Kidney capillary endothelial cell (primary cell): ENCODE results near the gene CCDC146.

ENCODE experiments used
- DNase-seq: peaks from one replicate; pipeline ENCODE4 v3.0.0-alpha.2; 2018; ENCODE audit warnings: low spot score

CCDC146 gene

DNA sequence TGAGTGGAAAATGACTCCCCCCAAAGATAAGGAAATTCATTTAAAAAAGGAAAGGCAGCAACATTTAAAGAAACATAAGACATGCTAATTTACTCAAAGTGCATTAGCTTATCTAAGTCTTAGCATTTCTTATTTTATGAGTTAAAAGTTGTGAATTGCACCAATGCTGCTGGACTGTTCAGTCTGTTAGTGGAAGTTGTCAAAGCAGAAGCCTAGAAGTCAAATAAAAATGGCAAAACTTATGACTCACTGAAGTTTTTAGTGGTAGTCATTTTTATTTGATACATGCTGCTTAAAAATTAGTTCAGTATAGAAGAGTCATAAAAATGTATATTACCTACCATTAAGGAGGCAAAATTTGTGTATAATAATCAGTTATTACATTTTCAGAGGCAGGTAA, 168.0 kb downstream of the CCDC146 start:
- DNase-seq = no peak

DNA sequence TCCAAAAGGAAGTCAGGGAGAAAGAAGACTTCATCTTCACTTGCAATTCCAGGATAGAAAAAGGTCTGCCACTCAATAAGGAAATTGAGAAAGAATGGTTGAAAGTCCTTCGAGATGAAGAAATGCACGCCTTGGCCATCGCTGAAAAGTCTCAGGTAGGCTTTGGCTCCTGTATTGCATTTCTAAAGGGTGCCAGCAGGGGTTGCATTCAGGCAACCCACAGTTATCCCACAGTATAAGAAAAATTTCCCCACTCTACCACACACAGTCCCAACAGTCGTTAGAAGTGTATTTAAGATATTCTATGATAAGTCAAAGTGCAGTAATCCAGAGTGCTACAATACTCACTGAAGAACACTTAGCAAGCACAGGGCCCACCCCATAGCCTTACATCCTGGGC, 170.6 kb downstream of the CCDC146 start:
- DNase-seq = no peak

- no peak for DNase-seq
These were observed 173.1 kb downstream of the CCDC146 start for GRCh38 chr7:77295549-77295948.

DNA sequence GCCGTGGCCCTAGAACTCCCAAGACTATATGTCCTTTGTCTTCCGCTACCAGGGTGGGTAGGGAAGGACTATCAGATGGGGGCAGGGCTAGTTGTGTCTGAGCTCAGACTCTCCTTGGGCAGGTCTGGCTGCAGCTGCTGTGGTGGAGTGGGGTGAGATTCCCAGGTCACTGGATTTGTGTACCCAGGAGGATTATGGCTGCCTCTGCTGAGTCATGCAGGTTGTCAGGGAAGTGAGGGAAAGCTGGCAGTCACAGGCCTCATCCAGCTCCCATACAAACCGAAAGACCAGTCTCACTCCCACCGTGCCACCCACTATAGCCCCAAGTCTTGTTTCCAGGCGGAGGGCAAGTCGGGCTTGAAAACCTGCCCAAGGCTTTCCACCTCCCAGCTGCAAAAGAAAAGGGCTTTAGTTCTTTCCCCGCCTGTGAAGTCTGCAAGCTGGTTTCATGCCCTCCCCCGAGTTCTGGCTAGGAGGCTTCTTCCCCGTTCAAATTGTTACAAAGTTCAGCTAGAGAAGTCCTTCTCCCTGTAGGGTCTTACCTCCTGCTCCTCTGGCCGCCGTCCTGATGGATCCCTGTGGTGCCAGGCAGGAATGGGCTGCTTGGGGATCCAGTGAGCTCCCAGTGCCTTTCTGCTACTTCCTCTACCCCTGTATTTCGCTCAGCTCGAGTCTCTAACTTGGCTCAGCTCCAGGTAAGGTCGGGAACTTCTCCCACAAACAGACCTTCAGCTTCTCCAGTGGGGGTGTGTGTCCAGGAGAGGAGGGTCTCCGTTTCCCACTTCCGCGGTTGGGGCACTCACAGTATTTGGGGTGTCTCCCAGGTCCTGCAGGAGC, 184.0 kb downstream of the CCDC146 start:
- DNase-seq = no peak

DNA sequence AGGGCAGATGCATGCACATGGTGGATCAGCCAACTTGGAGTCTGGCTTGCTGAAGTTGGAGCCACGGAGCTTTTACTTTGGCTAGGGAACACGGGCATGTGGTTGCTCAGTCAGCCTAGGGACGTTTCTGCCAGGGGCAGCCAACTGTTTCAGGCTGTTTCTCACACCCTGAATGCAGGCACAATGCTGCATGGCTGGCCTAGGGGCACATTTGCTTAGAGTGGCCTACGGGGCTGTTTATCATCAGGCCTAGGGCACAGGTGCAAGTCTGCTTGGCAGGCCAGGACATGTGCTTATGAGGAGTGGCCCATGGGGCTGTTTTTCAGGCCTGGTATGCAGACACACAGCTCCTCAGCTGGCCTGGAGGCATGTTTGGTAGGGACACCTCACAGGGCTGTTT, 186.4 kb downstream of the CCDC146 start:
- no peak for DNase-seq

- DNase-seq = no peak
These were observed 187.4 kb downstream of the CCDC146 start for GRCh38 chr7:77309714-77310220.

DNA sequence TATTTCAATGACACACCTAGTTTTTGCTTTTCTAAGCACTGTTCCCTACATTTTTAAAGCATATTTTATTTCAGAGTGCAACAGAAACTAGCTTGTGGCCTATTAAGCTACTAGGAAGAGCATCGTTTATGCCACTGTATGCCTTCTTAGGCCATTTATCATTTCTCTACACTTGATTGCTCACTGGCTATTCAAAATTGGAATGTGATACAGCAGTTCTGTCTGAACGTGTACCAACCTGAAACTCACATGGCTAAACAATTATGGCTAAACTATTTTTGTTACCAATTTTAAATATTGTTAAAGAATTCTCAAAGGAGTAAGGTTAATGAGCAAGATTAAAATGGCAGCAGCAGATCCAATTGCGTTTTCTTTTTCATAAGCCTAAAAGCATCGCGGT, 188.6 kb downstream of the CCDC146 start:
- DNase-seq = no peak

- no peak for DNase-seq
These were observed 190.7 kb downstream of the CCDC146 start for GRCh38 chr7:77313085-77313484.

GRCh38 chr7:77313876-77314480, 191.6 kb downstream of the CCDC146 start:
- no peak for DNase-seq

- DNase-seq = no peak
These were observed 192.8 kb downstream of the CCDC146 start for GRCh38 chr7:77315182-77315591.

DNA sequence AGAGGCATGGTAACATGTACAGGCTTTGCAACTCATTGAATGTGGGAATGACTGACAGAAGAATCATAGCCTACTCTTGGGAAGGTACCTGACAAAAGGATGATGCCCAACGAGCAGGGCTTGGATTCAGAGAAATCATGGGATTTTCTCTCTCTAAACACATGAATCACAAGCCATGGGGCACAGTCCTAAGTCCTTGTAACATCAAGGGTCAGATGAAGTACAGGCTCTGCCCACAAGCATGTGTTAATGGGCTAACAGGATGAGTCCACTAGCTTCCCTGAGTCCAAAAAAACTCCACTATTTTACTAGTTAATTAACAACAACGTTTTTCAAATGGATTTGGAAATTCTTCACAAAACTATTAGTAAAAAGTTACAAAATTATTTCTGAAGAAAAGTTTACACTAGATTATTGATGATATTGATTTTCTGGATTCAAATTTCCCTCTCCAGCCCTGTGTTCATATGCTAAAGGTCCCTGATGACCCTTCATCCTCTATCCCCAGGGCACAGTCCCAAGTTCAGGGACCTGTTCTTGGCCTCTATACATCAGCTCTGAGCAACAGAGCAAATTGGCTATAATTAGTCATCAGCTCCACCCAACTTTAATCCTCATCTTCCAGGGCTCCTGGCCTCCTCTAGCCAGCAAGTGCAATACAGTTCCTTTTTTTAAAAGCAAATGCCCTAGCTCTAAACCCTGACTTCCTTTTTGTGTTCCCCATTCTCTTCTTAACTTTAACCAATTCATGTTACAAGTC, 194.0 kb downstream of the CCDC146 start:
- no peak for DNase-seq

DNA sequence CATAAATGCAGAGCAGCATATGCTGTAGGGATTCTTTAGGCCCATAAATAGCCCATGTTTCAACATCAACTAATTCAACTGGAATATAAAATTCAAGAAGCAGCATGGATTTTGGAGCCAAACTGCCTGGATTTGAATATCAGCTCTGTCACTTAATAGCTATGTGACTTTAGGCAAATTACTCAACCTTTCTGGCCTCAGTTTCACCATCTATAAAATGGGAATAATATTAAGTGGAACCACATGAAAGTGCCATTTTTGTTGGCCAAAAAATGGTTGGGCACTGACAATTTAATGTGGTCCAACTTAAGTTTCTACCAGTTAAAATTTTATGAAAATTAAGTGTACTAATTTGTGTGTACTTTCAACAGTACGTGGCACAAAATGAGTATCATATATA, 195.6 kb downstream of the CCDC146 start:
- DNase-seq = no peak

DNA sequence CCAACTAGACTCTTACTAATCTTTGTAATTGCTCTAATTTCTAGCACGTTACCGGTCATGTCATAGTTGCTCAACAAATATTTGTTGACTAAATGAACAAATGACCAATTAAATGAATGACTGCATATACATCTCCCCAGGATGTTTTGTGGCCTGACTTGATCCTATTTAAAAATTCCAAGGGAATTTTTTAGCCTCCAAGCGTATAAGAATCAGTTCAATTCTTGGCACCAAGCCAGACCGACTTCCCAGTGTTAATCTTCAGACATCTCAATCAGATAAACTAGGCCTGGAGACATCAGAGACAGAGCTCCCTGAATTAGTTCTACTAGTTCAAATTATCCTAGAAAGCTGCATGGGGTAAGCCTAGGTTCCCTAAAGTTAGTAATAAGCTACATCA, 197.7 kb downstream of the CCDC146 start:
- DNase-seq = no peak

GRCh38 chr7:77320714-77321113, 198.3 kb downstream of the CCDC146 start:
- no peak for DNase-seq

GRCh38 chr7:77321300-77321699, 198.9 kb downstream of the CCDC146 start:
- no peak for DNase-seq

DNA sequence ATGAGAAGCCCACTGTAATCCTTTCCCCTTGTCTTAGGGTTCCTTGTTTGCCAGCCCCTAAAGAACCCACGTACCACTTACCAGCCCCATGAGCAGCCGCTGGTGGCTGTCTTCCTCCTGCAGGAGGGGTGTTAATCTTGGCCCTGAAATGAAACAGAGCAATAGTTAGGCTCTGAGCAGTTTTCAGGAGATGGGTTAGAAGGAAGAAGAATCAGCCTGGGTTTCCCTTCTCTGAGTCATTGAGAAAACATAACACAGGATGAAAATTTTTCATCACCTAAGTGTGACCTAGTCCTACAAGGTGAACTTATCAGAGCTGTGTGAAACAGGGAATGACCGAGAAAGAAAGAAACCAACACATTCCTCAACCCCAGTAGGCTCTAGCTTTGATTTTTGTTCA, 203.7 kb downstream of the CCDC146 start:
- no peak for DNase-seq

DNA sequence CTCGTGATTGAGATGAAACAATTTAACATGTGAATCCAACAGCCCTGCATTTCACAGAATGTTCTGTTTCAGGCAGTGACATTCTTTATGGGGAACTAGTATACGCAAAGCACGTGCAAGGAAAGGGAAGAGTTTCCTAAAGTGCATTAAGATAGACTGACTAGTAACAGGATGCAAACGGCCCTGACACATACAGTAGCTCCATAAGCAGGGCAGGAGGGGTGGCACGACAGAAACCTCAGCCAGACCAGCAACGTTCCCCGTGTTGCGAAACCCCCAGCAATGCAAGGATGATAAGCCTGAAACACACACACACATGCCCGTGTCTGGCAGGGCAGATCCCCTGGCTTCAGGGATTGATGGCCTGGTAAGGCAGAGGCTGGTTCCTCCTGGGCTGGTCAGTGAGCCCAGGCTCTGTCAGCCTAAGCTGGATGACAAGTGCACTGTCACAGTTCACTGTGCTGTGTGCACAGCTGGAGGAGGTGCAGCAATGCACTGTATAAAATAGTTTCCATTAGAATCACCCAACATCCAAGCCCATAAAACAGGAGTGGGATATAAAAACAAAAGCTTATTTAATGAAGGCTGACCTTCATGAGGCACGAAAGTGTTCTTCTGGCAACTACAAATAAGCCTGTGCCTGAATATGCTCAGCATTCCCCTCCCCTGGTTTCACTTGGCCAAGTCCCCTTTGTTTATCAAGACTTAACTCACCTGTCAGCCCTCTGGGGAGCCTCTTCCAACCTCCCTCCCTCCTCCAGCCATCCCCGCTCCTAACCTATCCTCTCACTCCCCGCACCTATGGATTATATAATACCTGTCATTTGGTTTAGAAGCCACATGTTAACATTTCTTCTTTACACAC, 204.9 kb downstream of the CCDC146 start:
- no peak for DNase-seq

- no peak for DNase-seq
These were observed 205.7 kb downstream of the CCDC146 start for GRCh38 chr7:77327932-77328628.

GRCh38 chr7:77328669-77329068, 206.3 kb downstream of the CCDC146 start:
- no peak for DNase-seq

DNA sequence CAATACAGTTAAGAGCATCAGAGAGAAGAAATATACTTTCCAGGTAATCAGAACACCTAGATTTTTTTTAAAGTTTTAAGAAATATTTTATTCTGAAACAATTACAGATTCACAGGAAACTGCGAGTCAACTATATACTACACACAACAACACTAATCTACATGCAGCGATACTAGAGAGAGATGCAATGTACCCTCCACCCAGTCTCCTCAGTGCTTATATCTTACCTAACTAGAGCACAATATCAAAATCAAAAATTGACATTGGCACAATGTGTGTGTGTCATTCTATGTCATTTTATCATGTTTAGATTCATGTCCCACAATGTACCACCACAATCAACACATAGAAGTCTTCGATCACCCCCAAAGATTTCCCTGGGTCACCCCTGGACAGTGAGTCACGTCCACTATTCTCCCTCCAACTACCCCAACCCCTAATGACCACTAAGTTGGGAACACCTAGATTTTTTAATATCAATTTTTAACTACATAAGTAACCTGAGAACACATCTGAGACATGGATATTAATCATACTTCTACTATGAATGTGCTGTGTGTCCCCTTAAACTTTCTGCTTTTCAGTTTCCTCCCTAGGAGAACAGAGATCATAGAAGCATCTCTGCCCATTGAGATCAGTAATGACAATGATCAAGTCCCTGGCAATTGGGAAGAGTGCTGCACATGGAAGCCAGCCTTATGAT, 207.2 kb downstream of the CCDC146 start:
- DNase-seq = no peak
